Breast epithelium (tissue), 4 donors: ENCODE results near the gene SVBP. TPM values are rescaled to one million over a fixed set of nuclear protein-coding genes. Genes with fewer than 3 reads are reported as not detected.

Source experiments
- DNase-seq, 2 donors: peaks; one replicate each; pipeline ENCODE4 v3.0.0-alpha.2; 2019; ENCODE audit warnings: low spot score in 2 of 2
- H3K27ac ChIP-seq, 2 donors: fragments of 200-600 bp; sonication (generic) in 1 of 2; one replicate each; pipeline ENCODE4 v1.5.1; 2016 to 2019; ENCODE audit warnings: mild to moderate bottlenecking in 1 of 2
- H3K27me3 ChIP-seq, 2 donors: fragments of 200-600 bp; sonication (generic) in 1 of 2; one replicate each; pipeline versions ENCODE4 v1.5.1 to v1.6.0; 2017 to 2019; ENCODE audit warnings: control low read depth in 1 of 2, mild to moderate bottlenecking in 1 of 2
- H3K36me3 ChIP-seq: fragments of 200-600 bp; one replicate; pipeline ENCODE4 v1.5.1; 2019
- H3K4me1 ChIP-seq, 2 donors: fragments of 200-600 bp; sonication (generic); one replicate each; pipeline ENCODE4 v1.5.1; 2016 to 2019; ENCODE audit warnings: control low read depth in 1 of 2
- H3K4me3 ChIP-seq, 3 donors: fragments of 200-600 bp; sonication (generic); 1 replicate in 2 of 3; 2 replicates in 1 of 3; pipeline ENCODE4 v1.5.1; 2016 to 2019; ENCODE audit warnings: mild to moderate bottlenecking in 3 of 3, moderate library complexity in 2 of 3
- H3K9me3 ChIP-seq, 2 donors: fragments of 200-600 bp; sonication (generic) in 1 of 2; one replicate each; pipeline ENCODE4 v1.5.1; 2016 to 2019; ENCODE audit warnings: control low read depth in 1 of 2
- CTCF ChIP-seq, 3 donors: fragments of 450-650 bp; IDR thresholded peaks; one replicate each; pipeline ENCODE4 v1.5.1; 2016 to 2017; ENCODE audit warnings: antibody characterized with exemption in 3 of 3, mild to moderate bottlenecking in 3 of 3, moderate library complexity in 3 of 3
- POLR2A ChIP-seq: fragments of 450-650 bp; IDR thresholded peaks from one replicate; pipeline ENCODE4 v1.6.1; 2016; ENCODE audit warnings: antibody characterized with exemption, mild to moderate bottlenecking, moderate library complexity
- POLR2AphosphoS5 ChIP-seq, 3 donors: sonication (generic); formaldehyde crosslinking; IDR thresholded peaks; one replicate each; pipeline ENCODE4 v1.6.1; 2017; ENCODE audit warnings: antibody characterized with exemption in 3 of 3
- intact Hi-C: fragments of 100-400 bp; cut with DNase I; formaldehyde crosslinking; loops from one replicate; pipeline ENCODE4 v1.15.1; 2023; ENCODE audit warnings: low total_unique reads
- total RNA-seq, 3 donors: library from RNA; depleted of rRNA; stranded (reverse); fragments of >200 nt; gene quantifications; one replicate each; pipeline ENCODE4 v1.1.0, GENCODE V29; 2016

SVBP gene
- total RNA-seq, 3 donors from 2014 or later: 21.7 to 31.5 (median 25.9) TPM

DNA sequence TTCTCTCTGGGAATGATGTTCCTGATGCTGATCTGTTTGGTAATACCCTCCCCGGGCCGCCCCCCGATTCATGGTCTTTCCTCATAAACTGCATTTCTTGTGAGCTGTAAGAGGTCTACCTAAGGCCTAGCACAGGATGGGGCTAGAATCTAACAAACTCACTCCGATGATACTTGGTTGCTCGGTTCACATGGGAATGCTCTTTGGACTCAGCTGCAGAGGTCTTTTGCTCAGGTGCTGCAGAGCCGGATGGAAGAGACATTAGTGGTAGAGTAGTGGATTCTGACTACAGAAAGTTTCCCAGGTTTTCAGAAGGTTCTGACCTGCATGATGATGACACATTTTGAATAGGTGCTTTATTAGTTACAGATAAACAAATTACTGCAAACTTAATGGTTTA is 40.7 kb downstream of the SVBP start:
- intact Hi-C loops: no loop called here
- TF ChIP-seq CTCF (IDR thresholded peaks at IDR 0.05): no peak
- TF ChIP-seq POLR2A: no peak
- no peak for TF ChIP-seq POLR2AphosphoS5 (IDR thresholded peaks at IDR 0.05)
- Histone ChIP-seq H3K9me3 (no peaks in the 10 kb centered on the region), H3K36me3 (peaks cover 4% of the 10 kb centered on the region), H3K4me3 (no peak overlapping the region), H3K4me1 (no peaks in the 10 kb centered on the region), H3K27me3 (no peaks in the 10 kb centered on the region), H3K27ac (no peak overlapping the region)
- no peak for DNase-seq

DNA sequence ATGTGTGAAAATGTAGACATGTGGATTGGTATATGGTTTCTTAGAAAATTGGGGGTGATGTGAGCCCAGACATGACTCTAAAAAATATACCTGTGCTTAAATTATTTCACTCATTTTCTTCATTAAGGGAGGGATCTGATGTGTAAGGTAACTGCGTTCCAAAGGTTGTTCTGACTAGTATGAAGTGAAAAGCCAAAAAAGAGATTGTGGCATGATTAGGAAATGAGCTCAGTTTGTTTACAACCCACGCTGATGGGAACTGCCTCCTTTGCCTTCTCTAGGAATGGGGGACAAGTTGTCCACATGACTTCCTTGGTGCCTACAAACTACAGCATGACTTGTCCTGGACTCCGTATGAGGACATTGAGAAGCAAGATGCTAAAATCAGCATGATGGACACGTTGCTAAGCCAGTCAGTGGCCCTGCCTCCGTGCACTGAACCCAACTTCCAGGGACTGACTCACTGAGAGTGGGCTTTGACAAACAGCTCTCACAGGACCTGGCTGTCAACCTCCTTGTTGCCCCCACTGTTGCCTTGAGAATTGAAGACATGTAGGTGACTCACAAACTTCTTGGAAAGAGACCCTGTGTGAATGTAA is 42.2 kb downstream of the SVBP start:
- Histone ChIP-seq H3K4me1 (no peaks in the 10 kb centered on the region), H3K9me3 (no peaks in the 10 kb centered on the region), H3K27ac (no peak overlapping the region), H3K4me3 (no peak overlapping the region), H3K36me3 (peaks cover 4% of the 10 kb centered on the region), H3K27me3 (no peaks in the 10 kb centered on the region)
- no peak for DNase-seq
- TF ChIP-seq POLR2AphosphoS5 (IDR thresholded peaks at IDR 0.05) (no peak), POLR2A (no peak), CTCF (IDR thresholded peaks at IDR 0.05) (no peak)
- intact Hi-C loops: no loop called here

DNA sequence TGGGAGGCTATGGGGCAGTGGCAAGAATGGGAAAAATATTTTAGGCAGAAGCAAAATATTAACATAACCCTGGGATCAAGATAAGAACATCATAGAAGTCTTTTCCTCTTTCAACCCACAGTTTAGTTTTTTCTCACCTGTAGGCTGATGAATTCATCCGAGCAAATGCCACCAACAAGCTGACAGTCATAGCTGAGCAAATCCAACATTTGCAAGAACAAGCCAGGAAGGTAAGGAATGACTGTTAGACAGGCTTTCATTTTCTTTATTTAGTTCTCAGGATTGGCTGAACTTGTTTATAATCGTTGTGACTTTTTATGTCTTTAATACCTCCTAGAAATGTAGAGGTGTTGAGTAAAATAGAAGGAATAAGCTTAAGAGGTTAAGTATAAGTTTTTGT is 43.8 kb downstream of the SVBP start:
- Histone ChIP-seq H3K27me3 (no peaks in the 10 kb centered on the region), H3K4me3 (no peak overlapping the region), H3K4me1 (no peaks in the 10 kb centered on the region), H3K9me3 (no peaks in the 10 kb centered on the region), H3K36me3 (peaks cover 4% of the 10 kb centered on the region), H3K27ac (no peak overlapping the region)
- no peak for DNase-seq
- TF ChIP-seq POLR2AphosphoS5 (IDR thresholded peaks at IDR 0.05): no peak
- no peak for TF ChIP-seq CTCF (IDR thresholded peaks at IDR 0.05)
- TF ChIP-seq POLR2A: no peak
- intact Hi-C loops: no loop called here

GRCh38 chr1:42769811-42770210 is 47.4 kb downstream of the SVBP start:
- H3K27me3 ChIP-seq: no peaks in the 10 kb centered on the region
- no peak for DNase-seq
- no peak overlapping the region for H3K4me3 ChIP-seq
- H3K9me3 ChIP-seq: no peaks in the 10 kb centered on the region
- H3K27ac ChIP-seq: no peak overlapping the region
- H3K36me3 ChIP-seq: no peaks in the 10 kb centered on the region
- peaks cover 3 to 7% of the 10 kb centered on the region in 2 donors for H3K4me1 ChIP-seq
- intact Hi-C loops: no loop called here
- TF ChIP-seq POLR2AphosphoS5 (IDR thresholded peaks at IDR 0.05) (no peak), CTCF (IDR thresholded peaks at IDR 0.05) (no peak), POLR2A (no peak)

DNA sequence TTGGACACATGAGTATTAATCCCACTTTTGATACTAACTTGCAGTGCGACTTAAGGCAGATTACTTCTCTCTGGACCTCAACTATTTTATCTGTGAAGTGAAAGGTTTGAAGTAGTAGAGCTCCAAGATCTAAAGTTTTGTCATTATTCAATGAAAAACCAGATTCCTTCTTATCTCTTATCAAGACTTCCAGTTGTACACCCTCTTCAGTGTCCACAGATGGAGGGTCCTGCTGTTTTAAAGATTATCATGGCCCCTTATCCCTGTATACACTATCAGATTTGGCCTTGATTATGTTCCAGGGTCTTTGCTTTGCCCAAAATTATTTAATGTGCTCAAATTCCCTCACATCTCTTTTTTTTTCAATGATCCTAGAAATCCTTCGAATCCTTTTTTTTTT is 49.0 kb downstream of the SVBP start:
- H3K36me3 ChIP-seq: no peaks in the 10 kb centered on the region
- intact Hi-C loops: no loop called here

More for the DNA sequence above, 49.0 kb downstream of the SVBP start:
- TF ChIP-seq POLR2AphosphoS5 (IDR thresholded peaks at IDR 0.05) (no peak), POLR2A (no peak), CTCF (IDR thresholded peaks at IDR 0.05) (no peak)
- DNase-seq: no peak
- no peaks in the 10 kb centered on the region for H3K27me3 ChIP-seq
- peak overlapping the region; percentile 70 to 98 (median 96) for H3K4me3 ChIP-seq
- no peak overlapping the region for H3K27ac ChIP-seq
- H3K9me3 ChIP-seq: no peaks in the 10 kb centered on the region
- H3K4me1 ChIP-seq: peaks cover 5 to 7% of the 10 kb centered on the region in 2 donors
